Fibroblast of lung (primary cell): Measurements from ENCODE around the gene LSM3. TPM values are rescaled to one million over a fixed set of nuclear protein-coding genes. Genes with fewer than 3 reads are reported as not detected.

ENCODE experiments used
- DNase-seq, 2 donors: peaks; one replicate each; pipeline versions ENCODE4 v3.0.0 to v3.0.0-alpha.2; 2010; ENCODE audit warnings: low read depth in 2 of 2
- H2AFZ ChIP-seq: 2 replicates; pipeline ENCODE4 v1.5.1; 2012; ENCODE audit warnings: low read length, control low read depth, inconsistent platforms
- H3K27ac ChIP-seq: 2 replicates; pipeline ENCODE4 v1.5.1; 2011; ENCODE audit warnings: low read length, control low read depth; ENCODE audit not compliant: insufficient read depth
- H3K27me3 ChIP-seq: 2 replicates; pipeline ENCODE4 v1.5.1; 2011; ENCODE audit warnings: mild to moderate bottlenecking, low read length; ENCODE audit not compliant: control insufficient read depth, insufficient read depth
- H3K36me3 ChIP-seq: 2 replicates; pipeline ENCODE4 v1.5.1; 2011; ENCODE audit warnings: low read length; ENCODE audit not compliant: control insufficient read depth, insufficient read depth
- H3K4me1 ChIP-seq: 2 replicates; pipeline ENCODE4 v1.5.1; 2011; ENCODE audit warnings: low read length; ENCODE audit not compliant: control insufficient read depth, insufficient read depth; ENCODE audit errors: extremely low read depth
- H3K4me2 ChIP-seq: 2 replicates; pipeline ENCODE4 v1.5.1; 2011; ENCODE audit warnings: low read length, control low read depth; ENCODE audit not compliant: insufficient read depth; ENCODE audit errors: extremely low read depth
- H3K4me3 ChIP-seq, 4 experiments: fragments of 200-600 bp in 1 of 4; sonication (generic) in 1 of 4; replicated peaks in 1 of 4; 2 replicates each; pipeline ENCODE4 v1.5.1; 2011 to 2016; ENCODE audit warnings: low read length in 4 of 4, low read depth in 3 of 4, mild to moderate bottlenecking in 3 of 4, control low read depth in 2 of 4, inconsistent platforms in 1 of 4, mixed read lengths in 1 of 4; ENCODE audit not compliant: insufficient read depth in 1 of 4; ENCODE audit errors: control extremely low read depth in 1 of 4
- H3K79me2 ChIP-seq: 2 replicates; pipeline ENCODE4 v1.5.1; 2012; ENCODE audit warnings: mild to moderate bottlenecking, low read length, inconsistent platforms; ENCODE audit not compliant: control insufficient read depth, insufficient read depth
- H3K9ac ChIP-seq: 2 replicates; pipeline ENCODE4 v1.5.1; 2011; ENCODE audit warnings: mild to moderate bottlenecking, low read length, control low read depth; ENCODE audit not compliant: insufficient read depth
- H3K9me3 ChIP-seq: 2 replicates; pipeline ENCODE4 v1.5.1; 2012; ENCODE audit warnings: low read depth, low read length; ENCODE audit not compliant: control insufficient read depth, insufficient read depth
- H4K20me1 ChIP-seq: 2 replicates; pipeline ENCODE4 v1.5.1; 2011; ENCODE audit warnings: low read length; ENCODE audit not compliant: control insufficient read depth, insufficient read depth; ENCODE audit errors: extremely low read depth
- CTCF ChIP-seq, 2 donors: IDR thresholded peaks in 1 of 2; conservative IDR thresholded peaks in 1 of 2; 1 replicate in 1 of 2; 2 replicates in 1 of 2; pipeline ENCODE4 v1.5.1; 2011 to 2012; ENCODE audit warnings: low read length in 2 of 2, control low read depth in 1 of 2, inconsistent platforms in 1 of 2, low read depth in 1 of 2, mild to moderate bottlenecking in 1 of 2
- EZH2 ChIP-seq: IDR thresholded peaks from 2 replicates; pipeline ENCODE4 v1.5.1; 2012; ENCODE audit warnings: low read length, control low read depth, mild to moderate bottlenecking; ENCODE audit errors: missing control alignments
- polyA plus RNA-seq, 2 donors: library from polyadenylated mRNA; depleted of rRNA in 1 of 2; stranded (reverse) in 1 of 2; unstranded in 1 of 2; fragments of >200 nt; gene quantifications; 2 replicates each; pipeline ENCODE4 v1.2.1, GENCODE V29; 2011 to 2012; ENCODE audit warnings: missing spikeins in 1 of 2
- total RNA-seq: library from RNA; depleted of rRNA; stranded (reverse); fragments of >200 nt; gene quantifications from 2 replicates; pipeline ENCODE4 v1.2.1, GENCODE V29; 2014

The LSM3 gene
- total and polyA plus RNA-seq, 2 donors (not counting 1 experiment from before 2014, with no cell fraction given): 5.1 to 14.9 TPM

GRCh38 chr3:14148041-14148985, 30.3 kb upstream of the LSM3 start:
- Histone ChIP-seq H3K36me3 (peaks cover 27% of the 10 kb centered on the region), H4K20me1 (no peaks in the 10 kb centered on the region), H3K79me2 (no peaks in the 10 kb centered on the region), H2AFZ (no peak overlapping the region), H3K4me1 (peaks cover 22% of the 10 kb centered on the region), H3K27ac (no peak overlapping the region), H3K4me2 (no peak overlapping the region), H3K27me3 (no peaks in the 10 kb centered on the region), H3K4me3 (no peak overlapping the region), H3K9me3 (no peaks in the 10 kb centered on the region), H3K9ac (no peak overlapping the region)
- DNase-seq: no peak
- TF ChIP-seq CTCF (conservative IDR thresholded peaks at IDR 0.05 in 1 of 2, IDR thresholded peaks at IDR 0.05 in 1 of 2; ENCODE audit: low read depth in 1 of 2, low read length in 2 of 2) (peak in 1 of 2 donors; percentile 10), EZH2 (no peak)

- H3K27ac ChIP-seq: no peak overlapping the region
- H3K9me3 ChIP-seq: no peaks in the 10 kb centered on the region
- no peak overlapping the region for H3K4me3 ChIP-seq
- H2AFZ ChIP-seq: no peak overlapping the region
- H3K4me2 ChIP-seq: no peak overlapping the region
- H3K79me2 ChIP-seq: no peaks in the 10 kb centered on the region
- peaks cover 34% of the 10 kb centered on the region for H3K36me3 ChIP-seq
- H3K9ac ChIP-seq: no peak overlapping the region
- no peak for TF ChIP-seq EZH2
- TF ChIP-seq CTCF (conservative IDR thresholded peaks at IDR 0.05 in 1 of 2, IDR thresholded peaks at IDR 0.05 in 1 of 2; ENCODE audit: low read depth in 1 of 2, low read length in 2 of 2): no peak
- H3K4me1 ChIP-seq: peaks cover 14% of the 10 kb centered on the region
- no peaks in the 10 kb centered on the region for H3K27me3 ChIP-seq
- DNase-seq: no peak
- no peaks in the 10 kb centered on the region for H4K20me1 ChIP-seq
Measured at GRCh38 chr3:14150078-14150477, 28.5 kb upstream of the LSM3 start.

- no peak overlapping the region for H3K4me3 ChIP-seq
- H3K9me3 ChIP-seq: no peaks in the 10 kb centered on the region
- DNase-seq: no peak
- H3K27ac ChIP-seq: no peak overlapping the region
- no peak overlapping the region for H3K9ac ChIP-seq
- H4K20me1 ChIP-seq: no peaks in the 10 kb centered on the region
- peaks cover 34% of the 10 kb centered on the region for H3K36me3 ChIP-seq
- no peak overlapping the region for H3K4me2 ChIP-seq
- no peaks in the 10 kb centered on the region for H3K27me3 ChIP-seq
- no peak for TF ChIP-seq CTCF (conservative IDR thresholded peaks at IDR 0.05 in 1 of 2, IDR thresholded peaks at IDR 0.05 in 1 of 2; ENCODE audit: low read depth in 1 of 2, low read length in 2 of 2)
- TF ChIP-seq EZH2: no peak
- no peak overlapping the region for H2AFZ ChIP-seq
- H3K79me2 ChIP-seq: no peaks in the 10 kb centered on the region
- H3K4me1 ChIP-seq: peaks cover 8% of the 10 kb centered on the region
Measured at GRCh38 chr3:14150491-14151230, 28.0 kb upstream of the LSM3 start.
